ENCODE data around the gene OR56A4.
"Not testable (repeated sequence)": the region's sequence is repeated elsewhere in the genome, so short reads cannot be mapped to it uniquely, and the experiment has no call there.

The OR56A4 gene

DNA sequence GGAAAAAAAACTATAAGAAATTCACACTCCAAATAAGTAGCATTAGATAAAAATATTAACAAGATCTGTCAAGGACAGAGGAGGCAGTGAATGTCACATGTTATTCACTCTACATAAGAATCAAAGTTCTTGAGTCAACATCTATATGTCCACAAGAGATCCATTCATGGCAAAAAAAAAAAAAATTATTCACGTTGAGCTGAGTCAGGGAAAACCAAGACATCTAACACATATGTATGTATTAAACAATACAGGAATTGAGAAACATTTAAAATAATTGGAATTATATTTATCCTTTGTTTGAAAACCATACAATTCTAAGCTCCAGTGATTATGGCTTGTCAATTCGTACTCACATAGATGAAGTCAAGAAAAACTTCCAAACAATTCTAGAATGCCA lies 39.8 kb downstream of the OR56A4 start:
- DNase-seq (ENCODE audit: extremely low read depth in 1 of 2, low read depth in 1 of 2) = no peak

GRCh38 chr11:5960704-5961320 lies 45.9 kb downstream of the OR56A4 start:
- DNase-seq (ENCODE audit: extremely low read depth in 1 of 2, low read depth in 1 of 2) = not testable (repeated sequence)

GRCh38 chr11:5955586-5955985 lies 51.2 kb downstream of the OR56A4 start:
- no peak for DNase-seq (ENCODE audit: extremely low read depth in 1 of 2, low read depth in 1 of 2)

All from activated CD8-positive, alpha-beta memory T cell treated with anti-CD3 and anti-CD28 coated beads for 1 hour (primary cell).